Lung microvascular endothelial cell (primary cell): ENCODE data around the gene NKAP. TPM values are rescaled to one million over a fixed set of nuclear protein-coding genes. Genes with fewer than 3 reads are reported as not detected.
A peak's percentile ranks its signal among the peaks of the same experiment; 100 is the strongest.
"Not testable (repeated sequence)": the region's sequence is repeated elsewhere in the genome, so short reads cannot be mapped to it uniquely, and the experiment has no call there.

Experiments
- DNase-seq, 2 donors: peaks; one replicate each; pipeline versions ENCODE4 v3.0.0 to v3.0.0-alpha.2; 2010; ENCODE audit warnings: low read depth in 2 of 2
- total RNA-seq: library from RNA; depleted of rRNA; stranded (reverse); fragments of >200 nt; gene quantifications from 2 replicates; pipeline ENCODE4 v1.2.1, GENCODE V29; 2014

NKAP gene
- total RNA-seq, 1 donor from 2014 or later, result 3.0 TPM

DNA sequence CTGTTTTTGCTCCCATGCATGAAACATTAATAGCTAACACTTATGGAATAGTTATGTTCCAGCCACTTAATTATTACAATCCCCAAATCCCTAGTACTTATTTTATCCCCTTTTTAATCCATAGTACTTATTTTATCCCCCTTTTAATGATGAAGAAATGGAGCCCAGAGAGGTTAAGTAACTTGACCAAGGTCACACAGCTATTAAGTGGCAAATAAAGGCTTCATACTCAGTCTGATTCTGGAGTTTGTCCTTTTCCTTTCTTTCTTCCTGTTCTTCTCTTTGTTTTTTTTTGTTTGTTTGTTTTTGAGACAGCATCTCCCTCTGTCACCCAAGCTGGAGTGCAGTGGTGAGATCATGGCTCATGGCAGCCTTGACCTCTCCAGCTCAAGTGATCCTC is 2.2 kb downstream of the NKAP start:
- DNase-seq, result no peak

DNA sequence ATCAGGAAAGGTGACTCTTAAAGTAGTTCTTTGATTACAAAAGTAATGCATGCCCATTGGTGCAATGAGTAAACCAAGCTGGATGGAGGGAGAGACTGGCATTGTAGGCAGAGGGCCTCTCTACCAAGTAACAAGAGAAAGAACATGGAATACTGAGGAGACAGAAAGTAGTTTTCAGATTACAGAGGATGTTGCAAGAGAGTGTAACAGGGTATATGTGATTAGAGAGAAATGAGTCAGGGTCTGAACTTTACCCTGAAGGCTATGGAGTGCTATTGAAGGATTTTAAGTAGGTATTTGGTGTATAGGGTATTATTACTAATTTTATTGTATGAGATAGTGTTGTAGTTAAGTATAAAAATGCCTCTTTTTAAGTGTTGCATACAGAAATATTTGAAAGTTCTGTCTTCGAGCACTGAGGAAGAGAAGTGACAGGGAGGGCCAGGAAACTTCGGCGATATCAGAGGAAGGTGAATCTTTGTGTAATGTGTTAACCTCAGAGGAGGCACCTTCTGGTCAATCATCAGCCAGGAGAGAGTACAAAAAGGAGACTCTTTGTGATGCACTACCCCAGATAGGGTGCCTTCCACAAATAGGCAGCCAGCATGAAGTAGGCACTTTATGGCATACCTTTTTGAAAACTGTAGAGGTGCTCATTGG is 8.2 kb downstream of the NKAP start:
- no peak for DNase-seq

DNA sequence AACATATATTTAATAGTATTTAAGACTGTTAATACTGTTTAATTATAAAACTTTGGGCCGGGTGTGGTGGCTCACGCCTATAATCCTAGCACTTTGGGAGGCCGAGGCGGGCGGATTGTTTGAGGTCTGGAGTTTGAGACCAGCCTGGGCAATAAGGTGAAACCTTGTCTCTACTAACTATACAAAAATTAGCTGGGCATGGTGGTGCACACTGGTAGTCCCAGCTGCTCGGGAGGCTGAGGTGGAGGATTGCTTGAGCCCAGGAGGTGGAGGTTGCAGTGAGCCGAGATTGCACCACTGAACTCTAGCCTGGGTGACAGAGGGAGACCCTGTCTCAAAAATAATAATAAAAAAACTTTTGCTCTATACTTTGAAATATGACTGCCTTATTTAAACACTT is 21.2 kb downstream of the NKAP start:
- DNase-seq, result not testable (repeated sequence)

DNA sequence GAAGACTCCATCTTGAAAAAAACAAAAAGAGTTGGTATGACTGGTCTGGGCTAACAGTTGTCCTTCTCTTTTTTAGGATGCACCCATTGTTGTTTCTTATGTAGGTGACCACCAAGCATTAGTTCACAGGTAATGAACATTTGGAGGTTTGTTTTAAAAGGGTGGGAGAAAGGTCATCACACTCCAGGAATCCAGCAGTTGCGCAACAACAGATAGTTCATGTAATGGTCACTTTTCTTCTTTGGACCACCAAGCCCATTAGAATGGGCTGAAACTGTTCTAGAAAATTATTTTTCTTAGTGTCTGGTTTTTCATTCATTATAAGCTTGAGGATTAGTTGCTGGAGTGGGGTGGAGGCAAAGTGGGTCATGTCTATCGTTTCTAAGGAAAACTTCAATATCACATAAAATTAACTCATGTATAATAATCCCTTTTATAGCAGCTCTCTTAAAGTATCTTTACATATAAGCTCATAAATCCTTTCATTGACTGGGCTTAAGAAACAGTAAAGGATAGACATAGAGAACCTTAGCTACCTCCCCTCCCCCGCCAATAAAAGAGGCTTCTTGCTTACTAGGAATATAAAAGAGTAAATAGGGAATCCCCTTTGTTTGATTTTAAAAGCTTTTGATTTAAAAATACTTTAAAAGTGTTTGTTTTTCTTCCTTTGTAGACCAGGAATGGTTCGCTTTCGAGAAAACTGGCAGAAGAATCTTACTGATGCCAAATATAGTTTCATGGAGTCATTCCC is 23.5 kb downstream of the NKAP start:
- DNase-seq, result no peak

DNA sequence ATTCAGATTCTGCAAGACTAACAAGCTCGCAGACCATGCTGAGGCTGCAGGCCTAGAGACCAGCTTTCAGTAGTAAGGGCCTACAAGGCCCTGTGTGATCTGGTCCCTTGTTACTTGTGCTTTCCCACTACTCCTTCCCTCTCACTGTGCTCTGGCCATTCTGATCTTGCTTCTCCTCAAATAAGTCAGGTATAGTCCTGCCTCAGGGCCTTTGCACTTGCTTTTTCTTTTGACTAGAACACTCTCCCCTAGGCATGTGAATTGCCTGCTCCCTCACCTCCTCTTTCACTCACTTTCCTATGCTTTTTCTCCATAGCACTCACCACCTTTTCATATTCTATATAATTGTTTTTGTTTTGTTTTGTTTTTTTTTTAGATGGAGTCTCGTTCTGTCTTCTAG is 25.7 kb downstream of the NKAP start:
- no peak for DNase-seq

DNA sequence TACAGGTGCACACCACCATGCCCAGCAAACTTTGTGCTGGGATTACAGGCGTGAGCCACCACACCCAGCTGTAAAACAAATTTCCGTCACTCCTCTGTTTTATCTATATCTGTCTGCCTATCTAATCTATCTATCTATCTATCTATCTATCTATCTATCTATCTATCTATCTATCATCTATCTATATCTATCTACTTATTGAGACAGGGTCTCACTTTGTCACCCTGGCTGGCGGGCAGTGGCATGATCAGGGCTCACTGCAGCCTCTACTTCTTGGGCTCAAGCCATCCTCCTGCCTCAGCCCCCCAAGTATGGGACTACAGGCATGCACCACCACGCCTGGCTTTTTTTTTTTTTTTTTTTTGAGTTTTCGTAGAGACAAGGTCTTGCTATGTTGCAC is 27.2 kb downstream of the NKAP start:
- DNase-seq, result no peak

DNA sequence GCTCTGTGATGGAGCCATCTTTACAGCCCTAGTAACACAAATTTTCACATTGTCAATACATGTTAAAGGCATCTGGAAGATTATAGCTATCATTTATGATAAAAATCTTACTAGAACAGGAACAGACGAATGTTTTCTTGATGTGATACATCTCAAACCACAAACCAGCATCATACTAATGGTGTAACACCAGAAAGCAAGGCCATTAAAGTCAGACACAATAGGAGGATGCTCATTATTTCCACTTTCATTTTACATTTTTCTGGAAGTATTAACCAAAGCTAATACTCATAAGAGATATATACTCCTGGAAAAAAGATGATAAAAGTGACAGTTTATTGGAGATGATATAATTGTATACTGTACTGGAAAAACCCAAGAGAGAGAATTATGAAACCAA is 42.6 kb downstream of the NKAP start:
- no peak for DNase-seq

DNA sequence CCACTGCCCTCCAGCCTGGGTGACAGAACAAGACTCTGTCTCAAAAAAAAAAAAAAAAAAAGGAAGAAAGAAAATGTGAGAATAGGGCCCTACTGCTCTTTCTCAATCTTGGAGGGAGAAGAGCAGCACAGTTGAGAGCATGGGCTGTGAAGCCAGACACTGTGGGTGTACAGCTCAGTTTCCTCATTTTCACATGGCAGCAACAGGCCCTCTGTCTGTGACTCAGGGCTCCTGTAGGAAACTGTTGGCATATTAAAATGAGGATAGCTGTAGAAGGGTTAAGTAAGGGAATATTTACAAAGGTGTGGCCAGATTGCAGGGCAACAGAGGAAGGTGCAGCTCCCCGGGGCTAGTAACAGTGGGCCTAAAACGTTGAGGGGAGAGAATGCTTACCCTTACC is 44.4 kb downstream of the NKAP start:
- DNase-seq, result no peak

DNA sequence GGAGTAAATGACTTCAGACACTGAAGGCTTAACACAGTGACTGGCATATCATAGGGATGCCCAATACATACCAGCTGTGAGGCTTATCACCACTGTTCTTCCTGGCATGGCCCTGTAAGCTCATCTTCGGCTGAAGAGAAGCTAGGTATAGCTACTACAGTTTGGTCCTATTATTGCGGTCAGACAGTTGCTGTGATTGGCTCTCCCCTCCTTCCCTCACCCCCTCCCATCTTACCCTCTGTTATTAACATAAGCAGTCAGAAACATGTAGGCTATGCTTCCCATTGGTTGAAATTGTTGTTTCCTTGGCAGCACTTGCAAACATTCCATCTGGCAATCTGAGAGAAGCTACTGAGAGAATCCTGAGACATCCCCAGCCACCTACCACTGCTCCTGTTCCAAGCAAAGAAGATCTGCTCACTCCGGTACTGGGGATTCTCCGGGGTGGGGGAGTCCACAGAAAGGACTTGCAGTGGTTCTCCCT is 47.7 kb downstream of the NKAP start, which contains the start of gene AKAP14:
Gene AKAP14, plus strand, starts transcription at position 51 of the 484 bp plus-strand sequence. CDS start 7,331 bp downstream, outside the sequence.
- DNase-seq, result no peak

DNA sequence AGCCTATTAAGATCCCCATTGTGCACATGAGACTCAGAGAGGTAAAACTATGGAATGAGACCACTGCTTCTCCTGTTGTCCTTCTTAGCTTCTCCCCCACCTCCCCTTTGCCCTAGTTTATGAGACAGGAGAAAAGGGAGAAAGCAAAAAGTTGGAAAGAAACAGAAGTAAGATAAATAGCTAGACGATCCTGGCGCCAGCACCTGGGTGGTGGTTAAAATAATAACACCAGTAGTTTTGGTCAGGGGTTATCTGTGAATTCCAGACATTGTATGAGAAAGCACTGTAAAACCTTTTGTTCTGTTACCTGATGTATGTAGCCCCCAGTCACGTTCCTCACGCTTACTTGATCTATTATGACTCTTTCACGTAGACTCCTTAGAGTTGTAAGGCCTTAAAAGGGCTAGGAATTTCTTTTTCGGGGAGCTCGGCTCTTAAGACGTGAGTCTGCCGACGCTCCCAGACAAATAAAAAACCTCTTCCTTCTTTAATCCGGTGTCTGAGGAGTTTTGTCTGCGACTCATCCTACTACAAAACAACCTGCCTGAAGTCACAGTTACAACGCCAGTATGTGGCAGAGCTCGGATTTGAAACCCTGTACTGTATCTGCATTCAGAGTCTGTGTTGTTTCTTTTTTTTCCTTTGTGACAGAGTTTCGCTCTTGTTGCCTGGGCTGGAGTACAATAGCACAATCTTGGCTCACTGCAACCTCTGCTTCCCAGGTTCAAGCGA is 51.4 kb downstream of the NKAP start:
- not testable (repeated sequence) for DNase-seq

DNA sequence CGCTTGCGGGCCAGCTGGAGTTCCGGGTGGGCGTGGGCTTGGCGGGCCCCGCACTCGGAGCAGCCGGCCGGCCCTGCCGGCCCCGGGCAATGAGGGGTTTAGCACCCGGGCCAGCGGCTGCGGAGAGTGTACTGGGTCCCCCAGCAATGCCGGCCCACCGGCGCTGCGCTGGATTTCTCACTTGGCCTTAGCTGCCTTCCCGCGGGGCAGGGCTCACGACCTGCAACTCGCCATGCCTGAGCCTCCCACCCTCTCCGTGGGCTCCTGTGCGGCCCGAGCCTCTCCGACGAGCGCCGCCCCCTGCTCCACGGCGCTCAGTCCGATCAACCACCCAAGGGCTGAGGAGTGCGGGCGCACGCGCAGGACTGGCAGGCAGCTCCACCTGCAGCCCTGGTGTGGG is 52.9 kb downstream of the NKAP start:
- DNase-seq, result not testable (repeated sequence)

DNA sequence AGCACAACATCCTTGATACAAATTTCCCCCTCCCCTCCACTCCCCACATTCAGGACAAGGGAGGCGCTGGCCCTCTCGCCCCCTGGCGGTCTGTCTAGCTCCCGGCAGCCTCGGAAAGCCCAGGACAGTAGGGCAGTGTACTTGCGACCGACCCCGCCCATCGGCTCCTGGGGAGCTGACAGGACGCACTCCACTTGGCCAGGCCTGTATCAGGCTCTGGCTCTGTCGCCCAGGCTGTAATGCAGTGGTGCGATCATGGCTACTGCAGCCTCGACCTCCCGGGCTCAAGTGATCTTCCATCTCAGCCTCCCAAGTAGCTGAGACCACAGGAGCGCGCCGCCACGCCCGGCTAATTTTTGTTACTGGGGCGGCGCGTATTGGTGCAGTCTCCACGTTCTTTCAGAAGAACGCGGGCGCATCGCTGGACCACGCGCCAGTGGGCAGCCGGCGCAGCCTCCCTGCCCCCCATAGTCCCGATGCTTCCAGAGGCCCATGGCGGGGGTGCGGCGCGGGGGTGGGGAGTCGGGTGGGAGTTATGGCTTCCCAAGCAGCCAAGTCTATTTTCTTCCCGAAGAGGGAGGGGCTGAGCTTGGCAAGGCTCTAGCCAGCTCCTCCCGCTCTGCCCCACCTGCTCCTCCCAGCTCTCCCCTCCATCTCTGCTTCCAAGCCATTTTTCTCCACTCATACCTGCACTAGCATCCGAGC is 55.7 kb downstream of the NKAP start:
- DNase-seq, result peak; percentile 57 to 70

DNA sequence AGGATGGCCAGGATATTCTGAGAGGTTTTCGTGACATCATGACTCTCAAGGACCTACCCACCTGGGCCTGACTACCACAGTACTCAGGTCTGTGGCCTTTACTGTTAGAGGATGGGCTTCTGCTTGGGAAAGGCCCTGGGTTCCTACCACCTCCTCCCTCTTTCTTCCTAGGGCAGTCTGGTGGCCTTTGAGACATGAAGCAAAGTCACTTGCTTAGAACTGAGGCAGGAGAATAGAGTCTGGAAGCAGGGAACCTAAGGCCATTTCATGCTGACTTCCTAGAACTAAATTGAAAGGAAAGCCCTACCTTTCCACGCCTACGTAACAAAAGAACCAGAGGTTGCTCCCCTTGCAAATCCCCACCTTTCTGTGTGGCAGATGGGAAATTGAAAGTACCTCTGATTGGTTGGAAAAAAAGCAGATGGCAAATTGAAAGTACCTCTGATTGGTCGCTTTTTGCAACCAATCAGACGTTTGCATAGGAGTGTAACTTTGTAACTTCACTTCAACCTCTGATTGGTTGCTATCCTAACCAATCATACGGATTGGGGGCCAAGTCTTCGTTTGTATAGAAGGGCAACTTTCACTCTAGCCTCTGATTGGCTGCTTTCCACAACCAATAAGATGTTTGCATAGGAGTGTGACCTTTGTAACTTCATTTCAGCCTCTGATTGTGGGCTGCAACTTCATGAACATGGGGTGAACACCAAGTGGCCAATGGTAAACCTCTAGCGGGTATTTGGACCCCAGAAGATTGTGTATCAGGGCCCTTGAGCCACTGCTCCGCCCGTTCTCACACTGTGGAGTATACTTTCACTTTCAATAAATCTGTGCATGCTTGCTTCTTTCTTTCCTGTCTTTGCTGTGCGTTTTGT is 57.8 kb downstream of the NKAP start:
- DNase-seq, result peak; percentile 10 to 21

DNA sequence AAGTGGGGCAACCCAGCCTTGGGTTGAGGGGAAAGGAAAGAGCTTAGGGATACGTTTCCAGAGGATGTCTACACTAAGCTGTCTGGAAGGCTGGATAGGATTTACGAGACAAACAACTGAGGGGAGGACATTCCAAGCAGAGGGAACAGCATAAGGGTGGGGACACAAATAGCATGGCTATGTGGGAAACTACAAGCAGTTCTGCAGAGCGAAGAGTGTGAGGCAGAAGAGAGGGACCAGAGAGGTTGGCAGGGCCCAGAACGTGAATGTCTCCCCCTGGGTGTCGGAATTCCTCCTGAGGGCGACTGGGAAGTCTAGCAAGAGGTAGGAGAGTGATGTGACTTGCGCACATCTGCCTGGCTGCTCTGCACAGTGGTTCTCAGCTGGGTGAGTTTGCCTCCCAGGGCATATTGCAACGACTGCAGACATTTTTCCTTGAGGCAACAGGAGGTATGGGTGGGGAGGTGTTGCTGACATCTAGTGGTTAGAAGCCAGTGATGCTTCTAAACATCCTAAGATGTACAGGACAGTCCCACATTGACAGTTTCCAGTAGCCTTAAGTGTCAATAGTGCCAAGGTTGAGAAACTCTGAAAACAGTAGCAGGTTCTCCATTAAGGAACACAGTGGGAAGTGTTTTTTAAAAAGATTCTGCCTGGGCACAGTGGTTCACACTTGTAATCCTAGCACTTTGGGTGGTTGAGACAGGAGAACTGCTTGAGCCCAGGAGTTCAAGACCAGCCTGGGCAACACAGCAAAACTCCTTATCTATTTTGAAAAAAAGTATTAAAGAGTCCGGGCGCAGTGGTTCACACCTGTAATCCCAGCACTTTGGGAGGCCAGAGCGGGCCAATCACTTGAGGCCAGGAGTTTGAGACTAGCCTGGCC is 62.8 kb downstream of the NKAP start:
- DNase-seq, result peak; percentile 64 to 67

DNA sequence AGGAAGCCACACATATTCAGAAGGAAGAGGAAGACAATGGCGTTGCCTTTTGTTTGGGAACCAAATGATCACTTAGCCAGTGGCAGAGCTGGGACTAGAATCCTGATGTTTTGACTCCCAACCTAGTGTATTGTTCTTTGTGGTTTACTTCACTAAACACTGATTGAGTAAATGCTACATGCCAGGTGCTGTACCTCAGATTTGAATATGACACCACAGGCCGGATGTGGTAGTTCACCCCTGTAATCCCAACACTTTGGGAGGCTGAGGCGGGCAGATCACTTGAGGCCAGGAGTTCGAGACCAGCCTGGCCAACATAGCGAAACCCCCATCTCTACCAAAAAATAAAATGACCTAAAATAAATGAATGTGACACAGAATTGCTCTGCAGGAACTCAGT is 63.5 kb downstream of the NKAP start:
- DNase-seq, result no peak

DNA sequence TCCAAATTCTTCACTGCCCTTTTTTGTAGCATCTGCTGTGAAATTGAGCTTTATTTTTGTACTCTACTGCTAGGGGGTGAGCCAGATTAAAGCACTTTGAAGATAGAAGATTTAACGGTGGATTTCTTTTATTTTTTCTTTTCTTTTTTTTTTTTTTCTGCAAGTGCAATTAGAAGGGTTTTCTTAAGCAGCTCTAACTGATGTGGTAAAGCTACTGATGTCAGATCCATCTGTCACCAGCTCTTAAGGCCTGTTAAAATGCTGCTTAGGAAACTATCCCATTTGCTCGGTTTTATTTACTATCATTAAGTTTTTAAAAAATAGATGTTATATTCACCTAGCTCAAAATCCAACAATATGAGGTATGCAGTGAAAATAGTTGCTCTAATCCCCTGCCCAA is 64.8 kb downstream of the NKAP start:
- no peak for DNase-seq

DNA sequence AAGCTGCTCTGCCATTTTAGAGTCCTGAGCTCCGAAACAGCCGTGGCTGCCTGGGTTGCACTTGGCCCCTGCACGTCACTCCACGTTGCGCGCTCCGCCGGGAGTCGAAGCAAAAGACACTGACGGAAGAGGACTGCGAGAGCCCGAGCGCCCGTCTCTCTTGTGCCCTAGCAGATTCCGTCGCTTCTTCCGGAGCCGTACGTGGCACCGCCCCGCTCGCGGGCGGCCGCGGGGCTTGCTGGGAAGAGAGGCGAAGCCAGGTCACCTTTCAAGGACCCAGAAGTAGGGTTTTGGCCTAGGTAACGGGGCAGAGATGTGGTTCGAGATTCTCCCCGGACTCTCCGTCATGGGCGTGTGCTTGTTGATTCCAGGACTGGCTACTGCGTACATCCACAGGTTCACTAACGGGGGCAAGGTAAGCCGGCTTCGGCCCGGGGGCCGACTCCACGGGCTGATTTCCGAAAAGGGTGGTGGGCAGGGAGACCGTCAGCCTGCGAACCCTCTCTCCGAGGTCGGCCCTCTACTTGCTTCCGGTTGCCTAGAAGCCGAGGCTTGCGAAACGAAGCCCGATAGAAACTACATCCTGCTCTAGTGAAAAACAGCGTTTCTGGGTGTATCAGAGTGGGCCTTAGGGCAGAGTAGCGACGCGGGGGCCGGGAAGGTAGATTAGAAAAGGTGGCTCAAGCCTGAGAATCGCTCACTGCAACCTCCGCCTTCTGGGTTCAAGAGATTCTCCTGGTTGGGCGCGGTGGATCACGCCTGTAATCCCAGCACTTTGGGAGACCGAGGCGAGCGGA is 71.8 kb downstream of the NKAP start, which contains the start of the genes NDUFA1 and RNF113A:
Gene NDUFA1, plus strand, starts transcription at position 234 of the 797 bp plus-strand sequence. Its CDS starts 80 bp downstream, at position 314.
Gene RNF113A, minus strand, starts transcription at position 135 of the 797 bp plus-strand sequence. Its CDS starts 120 bp downstream, at position 15.
- DNase-seq, result peak; percentile 81 to 87

DNA sequence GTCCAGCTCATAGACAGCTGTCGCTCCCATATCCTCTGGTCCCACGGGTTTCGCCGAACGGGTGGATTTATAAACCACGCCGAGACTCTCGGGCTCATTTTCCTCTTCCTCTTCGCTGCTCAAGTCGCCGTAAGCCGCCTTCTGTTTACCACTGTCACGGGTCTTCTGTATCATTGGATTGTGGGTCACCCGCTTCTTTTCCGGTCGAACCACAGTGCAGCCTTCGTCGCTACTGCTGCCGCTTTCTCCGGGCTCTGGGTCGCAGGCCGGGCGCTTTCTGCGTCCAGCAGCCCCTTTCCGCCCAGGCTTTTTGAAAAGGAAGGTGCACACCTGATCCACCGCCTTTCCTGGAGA is 72.3 kb downstream of the NKAP start:
- peak in 1 of 2 donors; percentile 35 for DNase-seq
